GM19452 (cell line): ENCODE measurements around the gene PYGB.
A peak's percentile ranks its signal among the peaks of the same experiment; 100 is the strongest.

ENCODE experiments used
- ATAC-seq: cut with Tn5 transposase; IDR thresholded peaks from one replicate; pipeline ENCODE4 v1.9.1; 2021; ENCODE audit not compliant: unreplicated experiment

Gene PYGB

DNA sequence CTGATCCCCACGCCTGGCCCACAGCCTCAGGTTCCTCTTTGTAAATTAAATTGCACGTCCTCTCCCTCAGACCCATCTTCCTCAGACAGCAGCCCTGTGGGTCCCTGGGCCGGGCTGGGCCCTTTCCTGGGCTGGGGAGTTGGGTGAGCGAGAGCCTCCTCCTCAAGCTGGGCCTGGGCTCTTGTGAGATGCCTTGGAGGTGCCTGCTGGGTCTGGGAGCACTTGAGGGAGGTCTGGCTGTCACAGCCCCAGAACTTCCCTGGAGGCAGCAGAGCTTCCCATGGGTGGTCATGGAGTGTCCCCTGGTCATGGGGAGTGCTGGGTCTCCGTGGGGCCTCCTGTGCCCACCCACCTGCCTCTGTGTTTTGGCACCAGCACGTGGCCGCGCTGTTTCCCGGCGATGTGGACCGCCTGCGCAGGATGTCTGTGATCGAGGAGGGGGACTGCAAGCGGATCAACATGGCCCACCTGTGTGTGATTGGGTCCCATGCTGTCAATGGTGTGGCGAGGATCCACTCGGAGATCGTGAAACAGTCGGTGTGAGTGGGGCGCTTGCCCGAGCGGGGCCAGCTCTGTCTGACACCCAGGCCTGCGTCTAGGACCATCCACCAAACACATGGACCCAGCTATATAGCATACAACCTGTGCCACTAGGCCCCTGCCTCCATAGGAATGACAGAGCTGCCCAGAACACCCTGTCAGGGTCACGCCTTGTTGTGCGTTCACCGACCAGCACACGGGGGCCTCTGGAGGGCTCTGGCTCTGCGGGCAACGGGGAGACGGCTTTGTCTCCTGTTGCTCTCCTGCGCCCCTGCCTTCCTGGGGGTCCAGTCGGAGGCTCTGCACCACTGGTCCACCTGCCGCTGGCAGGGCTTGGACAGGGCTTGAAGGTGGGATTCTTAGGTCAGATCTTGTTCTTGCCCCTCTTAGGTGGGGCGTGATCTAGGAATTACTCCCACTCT is 33.0 kb downstream of the PYGB start:
- ATAC-seq = peak; percentile 7

GRCh38 chr20:25281541-25281991 is 33.7 kb downstream of the PYGB start:
- ATAC-seq = peak; percentile 71

DNA sequence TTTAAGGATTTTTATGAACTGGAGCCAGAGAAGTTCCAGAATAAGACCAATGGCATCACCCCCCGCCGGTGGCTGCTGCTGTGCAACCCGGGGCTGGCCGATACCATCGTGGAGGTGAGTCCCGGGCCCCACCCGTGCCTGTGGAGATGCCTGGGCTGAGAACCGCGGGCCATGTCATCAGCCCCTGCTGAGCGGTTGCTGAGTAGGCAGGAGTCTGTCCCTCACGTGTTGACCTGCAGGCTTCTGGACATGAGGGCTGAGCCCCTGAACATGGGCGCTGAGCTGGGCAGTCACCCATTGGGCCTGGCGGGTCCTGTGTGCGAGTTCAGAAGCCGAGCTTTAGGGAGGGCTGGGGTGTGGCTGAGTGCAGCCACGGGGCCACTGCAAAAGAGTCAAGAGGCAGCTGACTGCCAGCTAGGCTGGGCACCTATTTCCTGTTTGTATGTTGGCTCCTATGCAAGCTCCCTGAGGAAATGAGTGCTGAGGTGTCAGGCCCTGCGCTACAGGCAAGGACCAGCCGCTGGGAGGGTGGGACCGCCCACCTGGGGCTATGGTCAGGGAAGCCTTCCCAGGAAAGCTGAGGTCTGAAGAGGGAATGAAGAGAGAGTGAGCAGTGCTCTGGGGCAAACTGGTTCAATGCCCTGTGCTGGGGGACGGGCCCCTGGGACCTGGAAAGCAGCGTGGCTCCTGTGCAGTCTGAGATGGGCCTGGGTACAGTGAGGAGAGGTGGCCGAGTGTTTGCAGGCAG is 34.3 kb downstream of the PYGB start:
- ATAC-seq = no peak

DNA sequence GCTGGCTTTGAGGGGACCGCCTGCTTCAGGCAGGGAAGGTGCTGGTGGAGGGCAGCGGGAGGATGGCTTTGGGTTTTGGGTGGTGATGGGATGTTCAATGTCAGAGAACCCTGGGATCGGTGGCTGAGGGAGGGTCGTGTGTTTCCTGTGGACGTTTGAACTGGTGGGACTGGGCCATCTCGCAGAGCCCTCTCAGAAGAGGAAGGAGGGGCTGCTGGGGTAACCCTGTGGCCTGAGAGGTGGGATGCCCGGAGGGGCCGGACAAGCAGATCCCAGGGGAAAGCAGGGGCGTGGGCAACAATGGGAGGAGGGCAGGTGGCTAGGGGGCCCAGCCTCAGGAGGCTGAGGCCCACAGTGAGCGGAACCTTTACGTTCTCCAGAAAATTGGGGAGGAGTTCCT is 34.9 kb downstream of the PYGB start:
- no peak for ATAC-seq

DNA sequence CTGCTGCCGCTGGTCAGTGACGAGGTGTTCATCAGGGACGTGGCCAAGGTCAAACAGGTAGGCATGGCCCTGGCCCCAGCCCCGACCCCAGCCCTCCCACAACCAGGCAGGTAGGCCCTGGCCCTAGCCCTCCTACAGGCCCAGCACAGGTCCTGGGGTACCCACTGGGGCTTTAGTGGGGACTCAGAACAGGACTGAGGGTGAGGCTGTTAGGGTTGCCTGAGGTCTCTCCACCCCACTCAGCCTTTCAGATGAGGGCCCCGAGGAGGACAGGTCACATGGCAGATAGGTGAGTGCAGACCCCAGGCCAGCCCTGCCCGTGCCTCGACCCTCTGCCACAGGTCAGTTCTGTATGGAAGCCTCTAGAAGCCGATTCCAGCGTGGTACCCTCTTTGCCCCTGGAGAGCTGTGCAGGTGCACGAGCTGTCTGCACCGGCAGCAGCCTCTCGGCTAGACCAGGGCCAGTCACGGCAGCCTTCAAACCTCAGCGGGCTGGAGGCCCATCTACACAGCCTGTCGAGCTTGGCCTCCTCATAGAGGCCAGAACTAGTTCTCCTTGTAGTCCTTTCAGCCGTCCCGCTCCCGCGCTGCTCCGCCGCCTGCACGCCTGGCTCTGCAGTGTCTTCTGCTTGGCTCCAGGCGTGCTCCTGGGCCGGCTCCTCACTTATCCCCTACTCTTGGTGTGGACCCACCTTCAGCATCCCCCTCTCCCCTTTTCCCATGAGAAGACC is 35.5 kb downstream of the PYGB start:
- no peak for ATAC-seq

DNA sequence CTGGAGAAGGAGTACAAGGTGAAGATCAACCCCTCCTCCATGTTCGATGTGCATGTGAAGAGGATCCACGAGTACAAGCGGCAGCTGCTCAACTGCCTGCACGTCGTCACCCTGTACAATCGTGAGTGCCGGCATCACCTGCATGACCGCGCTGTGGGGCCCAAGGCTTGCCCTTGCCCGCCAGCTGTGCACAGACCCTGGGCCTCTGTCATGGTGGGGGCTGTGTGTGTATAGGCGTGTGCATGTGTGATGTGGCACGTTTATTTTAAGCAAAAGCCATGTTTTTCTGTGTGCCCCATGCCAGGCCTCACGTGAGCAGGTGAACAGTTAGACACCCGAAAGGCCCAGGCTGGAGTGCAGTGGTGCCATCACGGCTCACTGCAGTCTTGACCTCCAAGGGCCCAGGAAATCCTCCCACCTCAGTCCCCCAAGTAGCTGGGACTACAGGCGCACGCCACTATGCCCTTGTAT is 36.3 kb downstream of the PYGB start:
- no peak for ATAC-seq

DNA sequence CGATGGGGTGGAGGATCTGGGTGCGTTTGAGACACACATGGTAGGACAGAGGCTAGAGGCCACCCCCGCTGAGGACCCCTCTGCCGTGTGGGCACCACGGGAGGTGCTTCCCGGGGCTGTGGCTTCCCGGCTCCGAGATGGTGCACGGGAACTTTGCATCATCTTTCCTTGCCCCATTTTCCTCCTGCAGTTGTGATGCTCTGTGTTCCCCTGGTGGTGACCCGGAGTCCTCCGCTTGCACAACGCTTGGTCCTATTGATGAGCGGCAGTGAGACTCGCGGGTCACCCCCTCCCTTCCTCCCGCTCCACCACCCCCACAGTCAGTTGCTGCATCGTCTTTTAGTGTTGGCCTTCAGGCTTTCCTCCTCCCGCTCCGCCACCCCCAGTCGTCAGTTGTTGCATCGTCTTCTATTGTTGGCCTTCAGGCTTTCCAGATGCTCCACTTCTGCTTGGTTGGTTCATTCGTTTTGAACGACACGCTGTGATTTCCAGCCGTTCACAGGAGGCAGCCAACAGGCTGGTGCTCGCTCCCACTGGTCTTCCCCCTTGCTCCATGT is 37.3 kb downstream of the PYGB start:
- no peak for ATAC-seq

DNA sequence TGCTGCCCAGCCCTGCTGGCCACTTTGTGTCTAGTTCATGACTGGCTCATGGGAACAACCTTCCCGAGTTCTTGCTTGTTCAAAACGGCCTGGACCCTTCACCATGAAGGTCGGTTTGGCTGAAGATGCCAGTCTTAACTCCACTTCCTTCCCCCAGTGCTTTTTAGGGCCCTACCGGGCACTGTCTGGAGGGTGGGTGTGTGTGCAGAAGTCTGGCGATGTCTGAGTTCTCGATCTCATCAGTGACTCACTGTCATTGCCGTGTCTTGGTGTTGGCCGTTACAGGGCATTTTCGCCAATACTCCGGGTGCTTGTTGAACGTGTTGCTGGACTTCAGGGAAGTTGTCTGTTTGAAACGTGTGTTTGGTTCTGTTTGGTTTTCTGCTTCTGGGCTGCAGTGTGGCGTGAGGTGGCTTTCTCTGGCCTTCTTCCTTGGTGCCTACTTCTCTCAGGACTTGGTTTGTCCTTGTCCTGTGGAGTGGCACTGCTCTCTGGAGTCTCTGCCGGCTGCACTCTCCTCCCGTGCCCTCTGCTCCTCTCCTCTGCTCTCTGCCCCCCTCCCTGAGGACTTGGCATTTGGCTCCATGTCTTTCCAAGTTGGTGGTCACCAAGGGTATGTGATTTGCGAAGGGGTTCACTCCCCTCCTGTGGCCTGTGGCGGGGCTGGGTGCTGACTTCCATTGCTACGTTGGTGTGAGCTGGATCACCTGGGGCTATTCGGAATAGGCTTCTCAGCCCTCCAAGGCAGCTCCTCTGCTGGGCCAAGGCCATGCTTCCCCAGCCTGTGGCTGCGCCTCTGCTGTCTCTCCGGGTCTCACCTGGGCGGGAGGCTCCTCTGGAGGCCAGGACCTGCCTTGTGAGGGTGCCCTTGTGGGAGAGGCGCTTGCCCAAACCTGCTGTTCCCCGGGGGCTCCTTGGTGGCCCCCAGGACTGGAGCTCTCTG is 38.2 kb downstream of the PYGB start:
- no peak for ATAC-seq

- ATAC-seq = no peak
Observed at GRCh38 chr20:25286917-25287316, 39.0 kb downstream of the PYGB start.

- no peak for ATAC-seq
Observed at GRCh38 chr20:25287631-25288290, 39.9 kb downstream of the PYGB start.

- ATAC-seq = peak; percentile 95
Observed at GRCh38 chr20:25288291-25289181, 40.7 kb downstream of the PYGB start.

DNA sequence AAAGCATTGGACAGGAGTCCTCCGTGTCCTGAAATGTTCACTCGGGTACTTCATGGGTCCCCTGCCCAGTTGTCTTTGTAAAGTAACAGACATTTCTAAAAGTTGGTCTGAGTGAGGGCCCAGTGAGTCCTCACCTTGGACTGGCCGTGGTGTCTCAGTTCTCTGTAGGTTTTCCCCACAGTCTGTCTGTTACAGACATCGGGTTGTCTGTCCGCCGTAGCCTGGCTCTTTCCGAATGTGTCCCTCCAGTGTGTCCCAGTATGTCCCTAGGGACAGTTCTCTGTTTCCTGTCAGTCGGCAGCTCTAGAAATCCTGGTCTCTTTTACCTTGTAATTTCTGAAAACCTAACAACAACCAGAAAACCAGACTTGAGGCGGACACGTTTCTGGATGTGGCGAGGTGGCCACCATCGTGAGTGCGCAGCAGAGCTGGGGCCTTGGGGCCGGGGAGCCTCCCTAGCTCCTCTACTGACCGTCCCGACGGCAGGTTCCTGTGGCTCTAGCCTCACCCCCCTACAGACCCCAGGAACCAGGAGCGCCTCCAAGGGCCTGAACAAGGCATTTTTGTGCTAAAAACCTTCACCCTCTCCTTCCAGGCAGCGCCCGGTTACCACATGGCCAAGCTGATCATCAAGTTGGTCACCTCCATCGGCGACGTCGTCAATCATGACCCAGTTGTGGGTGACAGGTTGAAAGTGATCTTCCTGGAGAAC is 42.2 kb downstream of the PYGB start:
- no peak for ATAC-seq

DNA sequence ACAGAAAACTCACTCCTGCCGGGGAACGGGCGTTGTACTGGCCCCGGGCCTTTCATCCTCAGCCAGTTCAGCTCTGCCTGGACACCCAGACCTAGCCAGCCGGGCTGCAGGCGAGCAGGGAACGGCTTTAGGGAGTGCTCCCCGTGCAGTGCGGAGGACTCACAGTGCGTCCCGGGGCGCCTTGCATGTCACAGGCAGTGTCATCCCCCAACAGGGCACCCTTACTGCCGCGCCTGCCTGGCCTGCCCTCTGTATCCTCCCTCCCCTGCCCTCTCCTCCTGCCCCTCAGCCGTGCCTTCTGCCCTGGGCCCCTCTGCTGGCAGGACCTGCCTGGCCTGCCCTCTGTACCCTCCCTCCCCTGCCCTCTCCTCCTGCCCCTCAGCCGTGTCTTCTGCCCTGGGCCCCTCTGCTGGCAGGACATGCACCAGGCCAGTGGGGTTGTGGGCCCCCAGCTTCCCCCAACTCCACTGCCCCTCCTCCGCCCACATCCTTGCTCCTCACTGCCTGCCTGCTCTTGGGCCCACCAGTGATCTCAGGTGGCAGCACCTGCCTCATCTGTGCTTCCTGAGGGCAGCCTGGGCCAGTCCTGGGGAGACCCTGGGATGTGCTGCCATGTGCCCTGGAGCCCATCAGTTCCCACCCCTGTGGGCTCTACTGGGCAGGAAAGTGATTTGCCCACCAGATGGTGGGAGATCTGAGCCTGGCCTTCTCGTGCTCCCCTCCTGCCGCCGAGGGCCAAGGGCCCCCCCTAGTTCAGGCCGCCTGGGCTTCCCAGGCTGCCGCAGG is 43.0 kb downstream of the PYGB start:
- ATAC-seq = no peak

DNA sequence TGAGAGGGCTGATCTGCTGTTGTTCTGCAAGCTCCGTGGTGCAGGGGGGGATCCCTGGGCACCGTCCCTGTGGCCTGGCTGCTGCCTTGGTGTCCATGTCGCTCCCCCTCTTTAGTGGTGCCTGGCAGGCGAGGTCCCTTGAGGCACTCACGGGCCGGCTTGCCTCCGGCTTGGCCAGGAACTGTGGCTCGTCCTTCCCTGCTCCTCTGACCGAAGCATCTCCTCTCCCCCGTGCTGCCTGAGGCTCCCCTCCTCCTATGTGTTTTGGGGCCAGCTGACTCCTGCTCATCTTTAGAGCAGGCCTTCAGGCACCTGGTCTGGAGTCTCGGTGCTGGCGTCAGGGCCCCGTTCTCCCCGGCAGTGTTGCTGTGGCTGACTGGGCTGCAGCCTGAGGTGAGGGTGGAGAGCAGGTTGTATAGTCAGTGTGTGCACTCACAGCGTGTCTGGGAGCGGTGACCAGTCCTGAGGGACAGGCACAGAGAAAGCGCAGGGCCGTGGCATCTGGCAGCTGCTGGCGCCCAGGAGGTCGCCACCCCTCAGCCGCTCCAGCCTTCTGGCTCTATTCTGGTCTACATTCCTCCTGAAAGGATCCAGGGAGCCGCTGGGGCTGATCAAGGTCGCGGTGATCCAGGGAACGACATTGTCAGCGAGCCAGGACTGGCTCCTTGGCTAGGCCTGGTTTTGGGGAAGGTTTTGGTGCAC is 43.7 kb downstream of the PYGB start:
- ATAC-seq = no peak

DNA sequence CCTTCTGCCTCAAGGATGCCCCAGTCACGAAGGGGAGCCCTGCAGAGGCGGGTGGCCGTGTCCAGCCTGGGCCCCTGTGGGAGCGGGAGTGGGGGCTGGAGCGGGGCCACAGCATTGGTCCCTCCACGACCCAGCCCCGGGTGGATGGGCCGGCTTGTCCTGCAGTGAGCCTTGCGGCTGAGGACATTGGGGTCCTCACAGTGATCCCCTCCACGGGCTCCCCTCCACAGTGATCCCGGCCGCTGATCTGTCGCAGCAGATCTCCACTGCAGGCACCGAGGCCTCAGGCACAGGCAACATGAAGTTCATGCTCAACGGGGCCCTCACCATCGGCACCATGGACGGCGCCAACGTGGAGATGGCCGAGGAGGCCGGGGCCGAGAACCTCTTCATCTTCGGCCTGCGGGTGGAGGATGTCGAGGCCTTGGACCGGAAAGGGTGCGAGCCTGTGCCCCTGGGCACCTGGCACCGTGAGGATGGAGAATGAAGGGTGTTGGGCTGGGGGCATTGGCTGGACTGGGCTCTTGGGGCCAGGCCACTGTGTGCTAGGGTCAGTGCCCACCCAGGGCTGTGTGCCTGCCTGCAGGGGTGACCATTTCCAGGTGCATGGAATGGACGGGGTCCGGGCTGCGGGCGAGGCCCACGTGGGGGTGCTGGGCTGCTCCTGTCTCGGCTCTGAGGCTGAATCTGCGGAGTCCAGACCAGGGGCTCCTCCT is 44.4 kb downstream of the PYGB start:
- no peak for ATAC-seq

DNA sequence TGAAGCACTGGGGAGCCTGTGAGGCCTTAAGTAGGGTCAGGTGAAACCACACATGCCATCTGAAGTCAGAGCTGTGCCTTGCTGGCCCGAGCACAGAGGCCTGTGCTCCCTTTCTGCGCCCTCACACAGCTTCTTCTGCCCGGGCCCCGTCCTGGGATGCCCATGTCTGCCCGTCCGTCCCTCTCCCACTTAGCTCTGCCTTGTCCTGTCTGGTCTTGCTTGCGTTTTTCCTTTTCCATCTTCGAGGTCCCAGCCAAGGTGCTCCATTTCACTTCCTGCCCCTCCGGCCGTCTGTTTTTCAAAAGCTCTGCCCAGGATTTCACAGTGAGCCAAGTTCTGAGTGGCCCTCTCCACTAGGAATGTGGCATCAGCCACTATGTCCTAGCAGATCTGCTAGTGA is 45.6 kb downstream of the PYGB start:
- ATAC-seq = no peak
